T1000 (cell line): ENCODE data around the gene ASZ1.
"Not testable (repeated sequence)": the region's sequence is repeated elsewhere in the genome, so short reads cannot be mapped to it uniquely, and the experiment has no call there.

Experiments used
- DNase-seq: peaks from one replicate; lab custom pipeline; 2025; ENCODE audit warnings: mixed read lengths; lab: John Stamatoyannopoulos, UW

ASZ1 gene, protein sequence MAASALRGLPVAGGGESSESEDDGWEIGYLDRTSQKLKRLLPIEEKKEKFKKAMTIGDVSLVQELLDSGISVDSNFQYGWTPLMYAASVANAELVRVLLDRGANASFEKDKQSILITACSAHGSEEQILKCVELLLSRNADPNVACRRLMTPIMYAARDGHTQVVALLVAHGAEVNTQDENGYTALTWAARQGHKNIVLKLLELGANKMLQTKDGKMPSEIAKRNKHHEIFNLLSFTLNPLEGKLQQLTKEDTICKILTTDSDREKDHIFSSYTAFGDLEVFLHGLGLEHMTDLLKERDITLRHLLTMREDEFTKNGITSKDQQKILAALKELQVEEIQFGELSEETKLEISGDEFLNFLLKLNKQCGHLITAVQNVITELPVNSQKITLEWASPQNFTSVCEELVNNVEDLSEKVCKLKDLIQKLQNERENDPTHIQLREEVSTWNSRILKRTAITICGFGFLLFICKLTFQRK

GRCh38 chr7:117427258-117427701 is at the start of gene ASZ1:
Gene ASZ1 (minus strand): TSS chr7:117427493. CDS start chr7:117427460, 33 bp downstream.
- DNase-seq, result no peak

DNA sequence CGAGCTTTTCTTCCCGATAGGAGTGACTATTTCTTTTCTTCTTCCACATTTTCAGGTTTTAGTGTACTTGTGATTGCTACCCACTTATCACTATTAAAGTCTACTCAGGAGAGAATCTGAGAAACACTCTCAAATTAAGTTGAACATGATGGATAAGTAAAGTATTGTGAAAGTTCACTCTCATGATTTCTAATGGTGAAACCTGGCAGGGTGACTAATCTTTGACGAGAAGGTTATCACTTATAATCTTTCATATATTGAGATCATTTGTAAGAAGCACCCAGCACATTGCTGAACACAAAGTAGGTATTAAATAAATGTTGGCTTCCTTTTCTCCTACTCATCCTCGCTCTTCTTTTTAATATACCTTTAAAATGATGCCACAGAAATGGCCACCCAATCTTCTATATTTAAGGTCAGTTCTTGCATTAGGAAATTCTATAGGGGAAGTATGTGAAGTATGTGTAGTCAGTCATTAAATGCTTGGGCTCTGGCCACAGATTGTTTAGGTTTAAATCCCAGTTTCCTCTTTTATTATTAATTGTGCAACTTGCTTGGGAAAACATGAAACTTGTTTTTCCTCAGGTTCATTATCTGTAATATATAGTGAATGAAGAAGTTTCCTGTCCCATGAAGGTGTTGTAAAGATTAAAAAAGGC is 49.4 kb upstream of the ASZ1 start:
- no peak for DNase-seq

- no peak for DNase-seq
Observed at GRCh38 chr7:117472335-117472734, 45.0 kb upstream of the ASZ1 start.

GRCh38 chr7:117470777-117471176 is 43.5 kb upstream of the ASZ1 start:
- no peak for DNase-seq

- DNase-seq, result no peak
Observed at GRCh38 chr7:117468174-117468573, 40.9 kb upstream of the ASZ1 start.

GRCh38 chr7:117460815-117461214 is 33.5 kb upstream of the ASZ1 start:
- not testable (repeated sequence) for DNase-seq

DNA sequence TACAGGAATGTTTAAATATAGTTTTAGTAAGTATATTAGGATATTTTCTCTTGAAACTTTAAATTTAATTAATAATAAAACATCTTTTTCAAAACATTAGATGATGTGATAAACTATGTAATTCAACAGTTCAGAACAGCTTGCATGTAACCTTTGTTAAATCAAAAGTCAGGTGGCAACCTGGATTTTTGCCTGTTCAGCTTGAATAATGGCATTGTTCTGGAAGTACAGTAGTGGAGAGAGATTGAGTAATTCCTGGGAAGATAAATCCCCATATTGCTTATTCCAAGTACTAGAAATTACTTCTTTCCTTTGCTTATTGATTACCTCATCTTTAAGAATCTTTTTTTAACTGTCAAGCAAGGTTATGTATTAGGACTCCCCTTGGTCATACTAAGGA is 32.4 kb upstream of the ASZ1 start:
- no peak for DNase-seq

GRCh38 chr7:117458977-117459583 is 31.8 kb upstream of the ASZ1 start:
- DNase-seq, result no peak

DNA sequence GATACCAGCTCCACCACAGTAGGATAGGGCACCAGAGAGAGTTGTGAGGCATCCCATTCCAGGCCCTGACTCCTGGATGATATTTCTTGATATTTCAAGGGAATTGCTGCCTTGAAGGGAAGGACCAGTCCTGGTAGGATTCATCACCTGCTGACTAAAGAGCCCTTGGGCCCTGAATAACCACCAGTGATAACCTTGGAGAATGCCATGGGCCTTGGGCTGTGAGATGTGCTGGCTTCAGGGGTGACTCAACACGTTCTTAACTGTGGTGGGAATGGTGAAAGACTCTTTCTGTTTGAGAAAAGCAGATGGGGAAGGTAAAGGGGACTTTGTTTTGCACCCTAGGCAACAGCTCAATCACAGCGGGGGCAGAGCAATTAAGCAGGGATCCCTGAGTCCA is 21.4 kb upstream of the ASZ1 start:
- no peak for DNase-seq

DNA sequence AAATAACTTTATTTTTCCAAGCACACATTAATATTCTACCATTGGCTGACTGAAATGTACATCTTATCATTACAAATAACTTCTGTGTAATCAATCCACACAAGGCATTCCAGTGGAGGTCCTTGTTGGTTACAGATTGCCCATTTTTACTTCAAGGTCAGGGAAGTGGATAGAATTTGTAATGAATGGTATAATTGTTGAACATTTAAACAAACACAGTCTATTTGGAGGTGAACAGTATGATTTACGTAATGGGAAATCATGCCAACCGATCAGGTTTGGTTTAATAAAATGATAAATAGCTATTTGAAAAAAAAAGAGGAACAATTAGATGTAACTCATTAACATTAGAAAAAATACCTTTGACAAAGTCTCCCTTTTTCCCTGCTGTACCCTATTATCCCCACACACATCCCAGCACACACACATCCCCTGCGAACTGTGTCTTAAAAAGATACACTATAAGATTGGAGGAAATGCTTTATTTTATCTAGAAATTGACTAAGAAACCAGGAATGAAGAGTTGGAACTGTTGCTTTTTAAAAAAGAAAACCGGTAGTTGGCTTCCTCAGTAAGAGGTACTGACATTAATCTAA is 19.0 kb upstream of the ASZ1 start:
- DNase-seq, result no peak

- DNase-seq, result no peak
Observed at GRCh38 chr7:117445206-117445605, 17.9 kb upstream of the ASZ1 start.

GRCh38 chr7:117444646-117445045 is 17.4 kb upstream of the ASZ1 start:
- DNase-seq, result no peak

DNA sequence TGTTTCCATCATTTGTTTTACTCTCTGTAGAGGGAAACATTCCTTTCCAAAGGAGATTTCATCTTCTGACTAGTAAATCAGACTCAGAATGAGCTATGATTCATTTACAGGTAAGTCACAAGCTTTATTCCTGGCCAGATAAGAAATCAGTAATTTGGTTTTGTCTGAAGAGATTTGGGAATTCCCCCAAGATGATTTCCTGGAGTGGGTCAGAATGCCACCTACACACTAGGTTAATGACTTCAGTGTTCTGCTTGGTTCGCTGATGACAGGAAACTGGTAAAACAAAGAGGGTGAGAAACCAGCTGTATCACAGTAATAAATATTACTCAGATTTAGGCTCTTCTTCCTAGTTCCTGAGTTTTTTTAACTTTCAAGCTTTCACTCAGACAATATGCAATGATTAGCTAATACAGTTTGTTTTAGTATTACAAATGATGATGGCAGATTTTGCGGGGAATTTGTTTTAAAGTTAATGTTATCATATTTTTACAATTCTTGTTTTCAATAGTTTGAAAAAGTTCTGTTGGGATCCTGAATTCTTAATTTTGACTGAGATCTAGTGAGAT is 8.3 kb upstream of the ASZ1 start:
- no peak for DNase-seq

- DNase-seq, result no peak
Observed at GRCh38 chr7:117424090-117424829, 3.0 kb downstream of the ASZ1 start.

- DNase-seq, result not testable (repeated sequence)
Observed at GRCh38 chr7:117414591-117414990, 12.7 kb downstream of the ASZ1 start.

- DNase-seq, result no peak
Observed at GRCh38 chr7:117412946-117413559, 14.2 kb downstream of the ASZ1 start.

DNA sequence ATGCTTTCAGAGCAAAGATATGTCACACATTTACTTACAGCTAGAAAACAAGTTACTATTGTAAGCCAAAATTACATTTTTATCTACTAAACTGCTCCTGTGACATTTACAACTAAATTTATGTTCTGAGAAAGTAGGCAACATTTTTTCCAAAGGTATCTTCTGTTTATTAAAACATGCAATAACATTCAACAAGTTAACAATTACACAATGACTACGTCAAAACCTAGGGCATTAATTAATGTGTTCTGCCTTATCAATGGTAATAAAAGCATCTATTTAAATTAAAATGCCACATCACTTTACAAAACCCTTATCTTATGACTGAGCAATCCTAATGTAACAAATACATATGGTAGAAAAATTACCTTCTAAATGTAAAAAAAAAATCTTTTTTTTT is 14.9 kb downstream of the ASZ1 start:
- DNase-seq, result no peak

DNA sequence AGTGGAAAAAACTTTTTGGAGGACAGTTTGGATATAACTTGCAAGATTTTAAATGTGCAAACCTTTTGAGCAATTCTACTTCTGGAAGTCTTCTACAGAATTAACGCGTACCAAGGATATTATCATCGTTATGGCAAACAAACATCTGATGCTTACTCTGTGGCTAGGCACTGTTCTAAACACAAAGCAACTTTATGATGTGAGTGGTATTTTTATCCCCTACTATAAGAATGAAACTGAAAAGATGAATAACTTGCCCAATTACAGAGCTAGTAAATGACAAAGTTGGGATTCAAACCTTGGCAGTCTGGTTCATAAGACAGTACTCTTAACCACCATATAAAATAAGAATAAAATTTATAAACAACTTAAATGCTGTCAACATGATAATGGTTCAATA is 15.8 kb downstream of the ASZ1 start:
- no peak for DNase-seq

DNA sequence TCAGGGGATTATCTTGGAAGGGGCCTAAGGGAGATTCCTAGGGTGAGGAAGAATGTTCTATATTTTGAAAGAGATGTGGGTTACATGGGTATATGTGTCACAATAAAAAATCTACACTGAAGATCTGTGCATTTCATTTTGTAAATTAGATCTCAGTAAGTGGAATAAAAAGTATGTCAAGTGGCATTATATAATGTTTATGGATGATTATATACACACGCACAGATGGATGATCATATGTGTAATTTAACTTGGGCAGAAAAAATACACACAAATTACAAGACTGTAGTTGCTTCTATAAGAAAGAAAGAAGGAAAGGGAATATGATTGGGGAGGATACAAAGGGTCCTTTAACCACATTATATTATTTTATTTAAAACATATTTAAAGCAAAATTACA is 18.5 kb downstream of the ASZ1 start:
- DNase-seq, result no peak

DNA sequence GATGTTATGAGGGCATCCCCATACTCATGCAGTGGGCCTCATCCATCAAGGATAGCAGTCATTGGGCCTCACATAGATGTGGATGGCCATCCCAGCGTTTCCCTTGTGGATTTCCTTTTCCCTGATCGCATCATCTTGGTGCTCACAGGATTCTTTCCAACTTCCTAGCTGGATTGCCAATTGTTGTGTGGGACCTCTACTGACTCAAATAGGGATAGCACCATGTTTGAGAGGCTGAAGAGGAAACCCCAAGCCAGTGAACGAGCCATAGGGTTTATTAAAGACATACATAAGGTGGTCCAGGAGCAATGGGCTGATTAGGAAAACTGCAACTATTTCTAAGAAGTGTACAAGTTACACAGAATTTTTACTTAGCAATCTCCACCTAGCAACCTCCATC is 21.8 kb downstream of the ASZ1 start:
- no peak for DNase-seq

DNA sequence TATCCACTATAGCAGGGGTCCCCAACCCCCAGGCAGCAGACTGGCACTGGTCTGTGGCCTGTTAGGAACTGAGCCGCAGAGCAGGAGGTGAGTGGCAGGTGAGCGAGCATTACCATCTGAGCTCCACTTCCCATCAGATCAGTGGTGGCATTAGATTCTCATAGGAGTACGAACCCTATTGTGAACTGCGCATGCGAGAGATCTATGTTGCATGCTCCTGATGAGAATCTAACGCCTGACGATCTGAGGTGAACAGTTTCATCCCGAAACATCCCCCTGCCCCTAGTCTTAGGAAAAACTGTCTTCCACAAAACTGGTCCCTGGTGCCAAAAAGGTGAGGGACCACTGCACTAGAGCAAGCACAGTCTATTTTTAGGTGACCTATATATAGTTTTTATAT is 23.6 kb downstream of the ASZ1 start:
- DNase-seq, result no peak
